Activated CD4-positive, alpha-beta T cell treated with anti-CD3 and anti-CD28 coated beads for 1 hour (primary cell): ENCODE results near the gene NRBF2.
"Not testable (repeated sequence)": the region's sequence is repeated elsewhere in the genome, so short reads cannot be mapped to it uniquely, and the experiment has no call there.

Experiments
- DNase-seq: peaks from one replicate; pipeline ENCODE4 v3.0.0-alpha.2; 2020

NRBF2 gene

DNA sequence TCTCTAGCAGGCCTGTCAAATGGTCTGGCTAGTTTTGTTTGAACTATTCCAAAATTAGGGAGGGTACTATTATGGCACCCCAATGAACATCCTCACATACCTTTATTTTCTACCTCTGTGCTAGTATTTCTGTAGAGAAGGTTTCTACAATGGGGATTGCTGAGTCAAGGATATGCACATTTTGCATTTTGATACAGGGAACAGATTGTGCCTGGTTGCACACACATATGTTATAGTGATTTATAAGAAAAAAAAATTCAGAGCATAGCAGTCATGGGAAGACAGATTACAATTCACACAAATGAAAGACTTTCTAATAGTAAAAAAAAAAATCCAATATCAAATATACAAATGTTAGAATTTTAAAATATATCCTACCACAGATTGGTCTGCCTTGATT is 14.1 kb upstream of the NRBF2 start:
- no peak for DNase-seq

DNA sequence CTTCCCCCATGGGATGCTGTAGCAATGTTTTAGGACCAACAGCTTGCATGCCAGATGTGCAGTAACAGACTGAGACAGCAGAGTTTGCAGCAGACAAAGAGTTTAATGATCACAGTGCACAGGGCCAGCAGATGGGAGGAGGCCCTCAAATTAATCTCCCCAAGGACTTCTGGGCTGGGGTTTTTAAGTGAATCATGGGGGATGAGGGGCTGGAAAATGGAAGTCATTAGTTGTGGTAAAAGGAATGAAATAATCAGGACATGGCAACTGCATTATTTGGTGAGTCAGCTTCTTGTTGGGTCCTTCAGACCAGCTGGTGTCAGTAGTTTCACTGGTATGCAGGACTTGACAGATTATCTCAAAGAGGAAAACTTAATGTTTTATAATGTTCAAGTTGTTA is 12.6 kb upstream of the NRBF2 start:
- no peak for DNase-seq

DNA sequence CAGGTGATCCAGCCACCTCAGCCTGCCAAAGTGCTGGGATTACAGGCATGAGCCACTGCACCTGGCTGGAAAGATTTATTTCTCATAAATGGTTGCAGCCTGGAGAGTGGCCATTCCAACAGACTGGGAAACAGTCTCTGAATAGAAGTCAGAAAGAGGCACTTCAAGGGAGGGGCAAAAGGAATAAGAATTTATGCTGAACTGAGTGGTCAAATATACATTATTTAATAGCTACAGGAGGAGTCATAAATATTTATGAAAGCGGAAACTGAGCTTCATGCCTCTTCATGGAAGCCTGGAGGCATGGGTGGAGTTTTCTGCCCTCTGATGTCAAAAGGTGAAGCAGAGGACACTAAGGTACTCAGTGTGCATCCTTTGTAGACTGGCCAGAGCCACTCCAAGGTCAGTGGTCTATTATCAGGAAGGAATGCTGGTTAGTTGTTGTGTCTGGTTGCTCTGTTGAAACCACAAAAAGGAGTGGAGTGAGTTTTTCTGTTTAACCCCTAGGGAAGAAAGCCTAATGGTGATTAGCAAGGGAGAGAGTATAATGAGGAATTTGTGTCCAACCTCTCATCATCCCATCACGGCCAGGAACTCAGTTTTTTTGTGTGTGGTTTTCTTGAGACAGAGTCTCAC is 9.3 kb upstream of the NRBF2 start:
- DNase-seq: no peak

DNA sequence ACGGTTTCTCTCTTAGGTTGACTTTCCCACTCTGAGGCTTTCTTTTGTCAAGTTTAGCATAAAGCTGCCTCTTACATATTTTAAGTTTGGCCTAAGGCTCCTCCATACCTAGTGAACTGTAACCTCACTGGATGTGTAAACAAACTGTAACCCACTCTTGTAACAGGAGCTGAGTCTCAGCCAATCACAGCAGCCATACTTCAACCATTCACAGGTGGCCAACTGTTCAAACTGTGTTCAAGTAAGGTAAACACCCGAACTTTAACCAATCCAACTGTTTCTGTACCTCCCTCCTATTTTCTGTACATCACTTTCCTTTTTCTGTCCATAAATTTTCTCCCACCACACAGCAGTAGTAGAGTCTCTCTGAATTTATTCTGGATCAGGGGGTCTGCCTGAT is 7.7 kb upstream of the NRBF2 start:
- no peak for DNase-seq

DNA sequence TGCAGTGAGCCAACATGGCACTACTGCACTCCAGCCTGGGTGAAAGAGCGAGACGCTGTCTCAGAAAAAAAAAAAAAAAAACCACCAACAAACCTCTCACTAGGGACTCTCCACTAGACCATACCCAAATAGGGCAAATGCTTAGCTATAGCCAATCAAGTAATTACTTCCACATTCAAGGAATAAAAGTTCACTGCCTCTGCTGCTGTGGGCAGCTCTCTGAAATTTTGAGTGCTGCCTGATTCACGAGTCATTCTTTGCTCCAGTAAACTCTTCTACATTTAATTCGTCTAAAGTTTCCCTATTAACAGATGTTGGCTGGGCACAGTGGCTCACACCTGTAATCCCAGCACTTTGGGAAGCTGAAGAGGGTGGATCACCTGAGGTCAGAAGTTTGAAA is 4.7 kb upstream of the NRBF2 start:
- DNase-seq: no peak

DNA sequence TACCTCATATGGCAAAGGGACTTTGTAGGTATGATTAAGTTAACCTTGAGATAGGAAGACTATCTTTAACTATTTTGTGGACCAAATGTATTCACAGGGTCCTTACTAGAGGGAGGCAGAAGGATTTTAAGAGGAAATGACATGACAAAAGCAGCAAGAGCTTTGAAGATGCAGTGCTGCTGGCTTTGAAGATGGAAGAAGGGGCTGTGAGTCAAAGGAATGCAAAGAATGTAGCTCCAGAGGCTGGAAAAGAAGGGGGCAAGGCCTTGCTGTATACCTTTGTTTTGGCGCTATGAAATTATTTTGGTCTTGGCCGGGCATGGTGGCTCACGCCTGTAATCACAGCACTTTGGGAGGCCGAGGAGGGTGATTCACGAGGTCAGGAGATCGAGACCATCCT is 3.2 kb upstream of the NRBF2 start:
- no peak for DNase-seq

DNA sequence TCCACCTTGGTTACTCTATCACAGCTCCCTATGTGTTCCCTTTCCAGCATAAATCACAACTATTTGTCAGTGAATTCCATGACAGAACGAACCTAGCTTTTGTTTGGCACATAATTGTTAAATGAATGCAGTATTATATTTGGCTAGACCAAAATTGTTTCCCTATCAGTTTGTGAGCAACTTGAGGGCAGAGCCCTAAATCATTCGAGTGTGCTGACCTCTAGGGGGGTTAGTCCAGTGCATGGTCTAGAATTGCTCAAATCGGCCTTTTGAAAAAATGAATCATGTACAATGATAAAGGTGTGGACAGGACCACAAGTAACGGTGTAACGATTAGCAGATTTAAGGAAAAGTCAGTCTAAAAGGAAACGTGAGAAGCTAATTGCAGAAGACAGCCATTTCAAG is 475 bp upstream of the NRBF2 start:
- no peak for DNase-seq

DNA sequence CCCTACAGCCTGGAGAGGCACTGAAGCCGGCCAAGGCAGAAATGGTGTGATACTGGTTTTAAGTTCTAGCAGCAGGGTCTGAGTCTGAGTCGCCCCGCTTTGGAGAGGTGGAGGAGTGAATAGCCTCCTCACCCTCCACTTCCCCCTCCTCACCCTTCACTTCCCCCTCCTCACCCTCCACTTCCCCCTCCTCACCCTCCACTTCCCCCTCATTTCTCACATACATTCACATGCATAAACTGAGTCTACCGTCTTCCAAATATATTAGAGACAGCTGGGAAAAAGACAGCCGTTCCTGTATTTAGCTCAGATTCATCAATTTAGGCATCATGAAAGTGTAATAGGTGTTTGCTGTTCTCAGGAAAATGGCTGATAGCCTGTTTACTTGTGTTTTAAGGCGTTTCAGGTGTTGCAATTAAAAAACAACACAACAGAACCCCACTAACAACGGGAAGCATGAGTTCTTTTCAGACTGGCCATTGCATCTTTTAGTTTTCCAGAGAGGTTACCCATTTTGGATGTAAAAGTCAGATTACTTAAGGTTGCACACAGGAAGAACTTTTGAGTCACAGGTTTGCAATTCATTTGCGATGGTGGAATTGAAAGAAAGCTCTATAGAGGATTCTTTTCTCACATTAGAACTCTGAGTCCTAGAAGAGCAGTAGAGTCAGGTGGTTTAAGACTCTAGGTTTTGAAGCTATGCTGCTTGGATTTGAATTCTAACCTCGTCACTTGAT is 861 bp downstream of the NRBF2 start:
- no peak for DNase-seq

DNA sequence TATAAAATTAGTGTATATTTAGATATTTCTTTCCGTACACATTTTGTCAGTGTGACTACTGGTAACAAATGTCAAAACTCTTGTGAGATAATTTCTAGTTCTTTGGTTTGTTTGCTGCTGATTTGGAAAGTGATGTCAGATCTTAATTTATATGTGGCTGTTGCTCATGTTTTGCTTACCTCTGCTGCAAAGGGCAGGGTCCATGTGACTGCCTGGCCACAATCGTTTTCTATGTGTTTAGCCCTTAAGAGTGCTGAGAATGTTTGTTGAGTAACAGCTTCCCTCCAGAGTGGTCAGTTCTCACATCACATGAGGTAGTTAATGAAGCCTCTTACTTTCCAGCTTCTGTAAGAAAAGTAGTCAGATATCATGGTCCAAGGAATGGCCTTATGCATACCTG is 4.2 kb downstream of the NRBF2 start:
- DNase-seq: no peak

DNA sequence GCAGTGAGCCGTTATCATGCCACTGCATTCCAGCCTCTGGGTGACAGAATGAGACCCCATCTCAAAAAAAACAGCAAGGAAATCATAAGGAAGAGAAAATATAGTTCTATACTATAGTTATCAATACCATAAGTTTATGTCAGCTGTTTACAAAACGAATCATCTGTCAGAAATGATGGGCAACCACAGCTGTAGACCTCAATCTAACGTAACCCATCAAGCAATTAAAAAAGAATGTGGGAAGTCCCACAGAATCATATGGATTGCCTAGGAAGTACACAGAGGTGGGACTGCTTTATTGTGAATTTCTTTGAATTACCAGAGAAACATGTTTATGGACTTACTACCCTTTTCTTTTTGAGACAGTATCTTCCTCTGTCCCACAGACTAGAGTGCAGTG is 6.9 kb downstream of the NRBF2 start:
- no peak for DNase-seq

DNA sequence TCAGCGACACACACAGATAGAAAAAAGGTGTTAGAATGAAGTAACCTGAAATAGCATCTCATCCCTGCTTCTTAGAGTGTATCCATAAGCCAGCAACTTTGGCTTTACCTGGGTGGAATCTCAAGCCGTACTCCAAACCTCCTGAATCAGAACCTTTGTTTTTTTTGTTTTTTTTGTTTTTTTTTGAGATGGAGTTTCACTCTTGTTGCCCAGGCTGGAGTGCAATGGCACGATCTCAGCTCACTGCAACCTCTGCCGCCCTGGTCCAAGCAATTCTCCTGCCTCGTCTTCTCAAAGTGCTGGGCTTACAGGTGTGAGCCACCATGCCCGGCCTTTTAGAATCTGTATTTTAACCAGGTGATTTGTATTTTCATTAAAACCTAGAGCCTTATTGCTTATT is 9.0 kb downstream of the NRBF2 start:
- no peak for DNase-seq

DNA sequence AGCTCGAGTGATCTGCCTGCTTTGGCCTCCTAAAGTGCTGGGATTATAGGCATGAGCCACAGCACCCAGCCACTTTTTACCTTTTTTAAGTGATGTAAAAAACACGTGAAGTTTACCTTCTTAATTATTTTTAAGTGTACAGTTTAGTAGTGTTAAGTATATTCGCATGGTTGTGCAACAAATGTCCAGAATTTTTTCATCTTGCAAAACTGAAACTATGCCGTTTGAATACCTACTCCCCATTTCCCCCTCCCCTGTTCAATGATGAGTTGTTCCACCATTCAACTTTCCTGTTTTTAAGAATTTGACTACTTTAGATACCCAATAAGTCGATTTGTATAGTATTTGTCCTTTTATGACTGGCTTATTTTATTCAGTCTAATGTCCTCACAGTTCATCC is 10.9 kb downstream of the NRBF2 start:
- DNase-seq: no peak

DNA sequence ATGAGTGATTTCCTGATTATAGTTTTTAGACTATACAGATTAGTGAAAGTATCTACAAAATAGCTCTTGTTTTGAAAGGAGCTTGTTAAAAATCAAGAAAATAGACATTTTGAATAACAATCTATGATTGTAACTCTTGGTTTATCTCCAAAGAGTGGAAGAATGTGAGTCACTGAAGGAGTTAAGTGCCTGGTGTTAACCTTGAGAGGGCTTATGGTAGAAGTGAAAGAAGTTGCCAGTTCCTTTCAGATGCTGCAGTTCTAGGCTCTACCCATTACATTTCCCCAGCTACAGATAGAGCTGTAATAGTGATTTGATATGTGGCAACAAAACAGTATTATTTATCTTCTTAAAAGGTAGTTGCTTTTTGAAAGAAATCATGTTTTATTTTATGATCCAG is 12.7 kb downstream of the NRBF2 start:
- DNase-seq: no peak

DNA sequence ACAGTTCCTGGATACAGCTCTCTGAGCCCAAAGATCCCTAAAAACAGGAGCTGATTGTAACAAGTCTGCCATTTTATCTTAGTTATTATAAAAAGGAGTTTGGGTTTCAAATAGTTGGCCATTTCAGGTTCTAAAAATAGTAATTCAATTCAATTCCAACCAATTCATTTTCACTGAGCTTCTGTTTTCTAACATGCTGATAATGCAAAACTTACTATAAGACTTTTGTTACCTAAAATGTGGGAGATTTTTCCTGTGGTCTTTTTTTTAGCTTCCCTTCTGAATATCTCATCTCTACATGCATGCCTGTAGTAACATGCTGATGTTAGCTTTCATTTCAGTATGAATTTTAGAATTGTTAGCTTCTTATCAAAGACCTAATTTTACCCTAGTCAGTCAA is 13.4 kb downstream of the NRBF2 start:
- no peak for DNase-seq

DNA sequence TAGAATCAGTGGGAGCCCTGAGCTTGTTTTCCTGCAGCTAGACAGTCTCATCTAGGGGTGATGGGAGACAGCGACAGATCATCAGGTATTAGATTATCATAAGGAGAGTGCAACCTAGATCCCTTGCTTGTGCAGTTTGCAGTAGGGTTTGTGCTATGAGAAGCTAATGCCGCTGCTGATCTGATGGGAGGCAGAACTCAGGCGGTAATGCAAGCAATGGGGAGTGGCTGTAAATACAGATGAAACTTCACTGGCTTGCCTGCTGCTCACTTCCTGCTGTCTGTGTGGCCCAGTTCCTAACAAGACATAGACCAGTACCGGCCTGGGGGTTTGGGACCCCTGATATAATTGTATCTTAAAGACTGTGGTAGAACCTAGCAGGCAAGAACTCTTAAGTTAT is 17.6 kb downstream of the NRBF2 start:
- no peak for DNase-seq

DNA sequence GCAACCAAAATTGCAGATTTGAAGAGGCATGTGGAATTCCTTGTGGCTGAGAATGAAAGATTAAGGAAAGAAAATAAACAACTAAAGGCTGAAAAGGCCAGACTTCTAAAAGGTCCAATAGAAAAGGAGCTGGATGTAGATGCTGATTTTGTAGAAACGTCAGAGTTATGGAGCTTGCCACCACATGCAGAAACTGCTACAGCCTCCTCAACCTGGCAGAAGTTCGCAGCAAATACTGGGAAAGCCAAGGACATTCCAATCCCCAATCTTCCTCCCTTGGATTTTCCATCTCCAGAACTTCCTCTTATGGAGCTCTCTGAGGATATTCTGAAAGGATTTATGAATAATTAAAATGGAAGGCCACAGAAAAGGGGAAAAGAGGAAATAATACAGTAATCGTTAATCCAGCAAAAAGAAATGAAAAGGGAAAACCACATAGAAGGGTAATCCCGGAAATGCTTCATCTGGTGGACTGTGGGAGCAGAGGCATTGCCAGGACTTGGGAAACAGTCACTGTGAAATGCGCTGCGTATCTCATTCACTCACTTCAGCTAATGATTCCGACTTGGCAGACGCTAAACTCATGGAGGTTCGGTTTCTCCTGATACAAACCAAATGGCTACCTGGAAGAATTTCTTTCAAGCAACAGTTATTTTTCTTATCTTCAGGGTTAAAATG is 20.9 kb downstream of the NRBF2 start:
- not testable (repeated sequence) for DNase-seq

DNA sequence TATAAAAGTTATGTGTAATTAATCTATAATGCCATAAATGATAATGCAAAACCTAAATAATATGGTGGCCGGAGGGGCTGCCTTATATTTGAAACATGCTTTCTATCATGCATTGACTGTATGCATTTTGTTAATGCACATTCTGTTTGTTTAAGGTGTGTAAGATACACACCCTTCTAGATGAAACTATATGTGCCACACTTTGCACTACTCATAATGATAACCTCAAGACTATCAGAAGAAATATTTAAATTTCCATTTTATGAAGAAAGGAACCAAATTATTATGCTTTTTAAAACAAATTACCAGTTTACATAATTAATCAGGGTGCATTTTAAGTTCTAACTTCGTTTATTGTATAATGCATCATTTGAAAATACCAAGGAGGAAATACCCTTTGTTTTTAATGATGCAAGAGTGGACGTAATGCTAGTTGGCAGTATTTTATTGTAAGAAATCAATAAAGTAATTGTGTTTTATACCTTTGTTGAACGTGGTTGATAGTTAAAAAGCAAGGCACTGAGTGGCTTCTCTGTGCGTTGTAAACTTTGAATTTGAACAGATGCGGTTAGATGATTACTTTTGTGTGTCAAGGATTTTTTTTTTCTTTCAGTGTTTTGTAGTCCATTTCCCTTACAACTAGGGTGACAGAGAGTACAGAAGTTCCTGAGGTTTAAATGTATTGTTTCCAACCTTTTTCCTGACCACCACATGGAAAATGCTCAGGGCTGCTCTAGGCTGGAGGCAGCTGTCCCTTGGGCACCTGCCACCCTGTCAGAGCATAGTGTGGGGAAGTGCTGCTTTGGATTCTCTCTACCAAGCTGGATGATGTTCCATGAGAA is 21.6 kb downstream of the NRBF2 start:
- no peak for DNase-seq

DNA sequence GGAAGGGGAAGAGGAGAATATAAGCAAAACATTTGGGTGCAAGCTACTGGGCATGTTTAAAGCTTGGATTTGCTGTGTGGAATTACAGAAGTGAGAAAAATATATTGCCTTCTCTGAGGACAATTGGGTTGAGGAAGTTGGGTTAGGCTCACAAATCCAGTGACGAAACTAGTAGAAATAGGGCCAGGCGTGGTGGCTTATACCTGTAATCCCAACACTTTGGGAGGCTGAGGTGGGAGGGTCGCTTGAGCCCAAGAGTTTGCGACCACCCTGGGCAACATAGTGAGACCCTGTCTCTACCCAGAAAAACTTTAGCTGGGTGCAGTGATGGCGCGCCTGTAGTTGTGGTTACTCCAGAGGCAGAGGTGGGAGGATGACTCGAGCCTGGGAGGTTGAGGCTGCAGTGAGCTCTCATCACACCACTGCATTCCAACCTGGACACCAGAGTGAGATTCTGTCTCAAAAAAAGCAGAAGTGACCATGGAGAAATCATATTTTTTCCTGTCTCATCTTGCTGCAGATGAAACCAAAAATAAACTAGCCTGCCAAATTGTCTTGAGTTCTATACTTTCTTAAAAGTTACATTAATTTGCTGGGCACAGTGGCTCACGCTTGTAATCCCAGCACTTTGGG is 22.4 kb downstream of the NRBF2 start:
- no peak for DNase-seq

DNA sequence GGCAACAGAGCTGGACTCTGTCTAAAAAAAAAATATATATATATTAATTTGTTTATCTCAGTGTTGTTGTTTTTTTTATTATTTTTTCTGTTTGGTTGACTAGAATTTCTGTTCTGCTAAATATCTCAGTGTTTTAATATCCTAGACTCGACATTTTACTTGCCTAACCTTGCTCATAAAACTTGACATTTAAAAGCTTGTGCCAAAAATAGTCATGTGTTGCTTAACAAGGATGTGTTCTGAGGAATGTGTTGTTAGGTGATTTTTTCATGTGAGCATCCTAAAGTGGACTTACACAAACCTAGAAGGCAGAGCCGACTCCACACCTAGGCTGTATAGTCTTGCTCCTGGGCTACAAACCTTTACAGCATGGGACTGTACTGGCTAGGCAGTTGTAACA is 23.1 kb downstream of the NRBF2 start:
- no peak for DNase-seq

DNA sequence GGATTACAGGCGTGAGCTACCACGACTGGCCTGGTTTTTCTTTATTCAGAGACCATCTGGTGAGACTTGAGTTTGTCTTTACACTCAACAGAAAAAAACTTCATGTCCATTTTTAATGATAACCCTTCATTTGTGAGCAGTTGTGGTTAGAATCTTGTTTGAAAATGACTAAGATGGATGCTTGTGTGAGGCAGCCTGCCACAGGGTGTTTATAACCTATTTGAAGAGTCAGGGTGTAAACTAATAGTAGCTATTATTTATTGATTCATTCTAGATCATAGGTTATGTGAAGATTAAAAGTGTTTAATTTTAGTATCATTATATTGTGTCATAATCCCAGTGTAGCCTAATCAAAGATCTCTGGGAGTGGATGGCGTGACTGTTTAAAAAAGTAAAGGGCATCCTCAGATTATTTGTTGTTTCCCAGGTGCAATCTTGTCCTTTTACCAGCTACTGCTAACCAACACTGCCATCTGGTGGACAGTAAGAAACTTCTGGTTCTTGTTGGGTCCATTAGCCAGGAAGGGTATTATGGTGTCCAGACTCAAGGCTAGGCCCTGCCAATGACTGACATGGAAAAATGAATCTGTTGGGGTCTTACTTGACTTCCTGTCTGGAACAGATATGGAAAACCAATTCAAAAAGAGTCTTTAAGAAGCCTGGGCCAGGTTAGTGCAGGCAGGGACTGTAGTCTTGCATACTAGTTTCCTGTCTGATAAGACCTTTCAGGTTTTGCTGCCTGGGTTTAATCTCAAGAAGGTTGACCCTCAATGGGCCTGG is 24.9 kb downstream of the NRBF2 start:
- no peak for DNase-seq

DNA sequence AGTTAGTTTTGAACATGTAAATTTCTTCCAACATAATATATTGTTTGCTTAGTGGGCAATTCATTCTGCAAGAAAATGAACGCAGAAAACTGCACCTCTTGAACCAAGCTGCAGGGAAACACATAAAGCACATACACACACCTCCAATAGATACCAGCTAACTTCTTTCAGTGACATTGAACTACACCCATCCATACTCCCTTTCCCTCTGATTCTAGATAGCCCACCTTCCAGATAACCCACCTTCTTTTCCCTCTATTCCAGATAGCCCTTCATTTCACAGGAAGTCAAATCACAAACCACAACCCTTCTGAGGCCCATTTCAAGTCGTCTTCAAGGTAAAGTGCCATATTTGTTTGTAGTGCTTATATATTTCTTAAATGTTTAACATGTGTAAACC is 28.5 kb downstream of the NRBF2 start:
- DNase-seq: no peak

DNA sequence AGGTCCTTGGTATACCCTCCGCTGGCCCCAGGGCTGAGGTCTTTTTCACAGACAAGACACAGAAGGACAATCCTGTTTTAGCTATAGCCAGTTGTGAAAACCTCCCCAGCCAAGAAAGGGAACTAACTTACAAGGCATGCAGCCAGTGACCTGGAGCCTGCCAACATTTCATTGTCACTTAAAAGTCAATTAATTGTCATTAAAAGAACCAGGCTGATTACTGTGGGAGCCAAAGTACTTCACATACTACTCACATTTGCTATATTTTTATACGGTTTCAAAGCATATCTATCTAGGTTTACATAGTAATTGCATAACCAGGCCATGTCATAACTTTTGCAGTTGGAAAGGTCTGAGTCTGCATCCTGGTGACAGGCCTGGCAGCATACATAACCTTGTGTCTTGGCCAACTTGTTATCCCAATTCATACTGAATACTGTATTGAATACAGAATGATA is 31.1 kb downstream of the NRBF2 start:
- DNase-seq: no peak
